Suprapubic skin (tissue), 4 donors: ENCODE data around the gene KIF3B. TPM values are rescaled to one million over a fixed set of nuclear protein-coding genes. Genes with fewer than 3 reads are reported as not detected.

Source experiments
- DNase-seq, 2 donors: peaks; one replicate each; pipeline ENCODE4 v3.0.0-alpha.2; 2019; ENCODE audit warnings: low spot score in 2 of 2
- H3K27ac ChIP-seq: fragments of 200-600 bp; sonication (generic); one replicate; pipeline ENCODE4 v1.5.1; 2019
- H3K27me3 ChIP-seq: fragments of 200-600 bp; sonication (generic); one replicate; pipeline ENCODE4 v1.5.1; 2019
- H3K36me3 ChIP-seq: fragments of 200-600 bp; sonication (generic); one replicate; pipeline ENCODE4 v1.5.1; 2019
- H3K4me1 ChIP-seq: fragments of 200-600 bp; sonication (generic); one replicate; pipeline ENCODE4 v1.5.1; 2019
- H3K4me3 ChIP-seq: fragments of 200-600 bp; sonication (generic); one replicate; pipeline ENCODE4 v1.5.1; 2019; ENCODE audit warnings: mild to moderate bottlenecking
- H3K9me3 ChIP-seq: fragments of 200-600 bp; sonication (generic); one replicate; pipeline ENCODE4 v1.5.1; 2019
- CTCF ChIP-seq, 2 donors: fragments of 200-600 bp in 1 of 2; fragments of 450-650 bp in 1 of 2; sonication (generic) in 1 of 2; IDR thresholded peaks; one replicate each; pipeline ENCODE4 v1.5.1; 2016 to 2019; ENCODE audit warnings: antibody characterized with exemption in 2 of 2, mild to moderate bottlenecking in 1 of 2, moderate library complexity in 1 of 2
- EP300 ChIP-seq: sonication (generic); formaldehyde crosslinking; IDR thresholded peaks from one replicate; pipeline ENCODE4 v1.6.1; 2017; ENCODE audit warnings: antibody characterized with exemption
- POLR2A ChIP-seq, 2 donors: fragments of 450-650 bp; IDR thresholded peaks; one replicate each; pipeline ENCODE4 v1.6.1; 2017; ENCODE audit warnings: antibody characterized with exemption in 2 of 2, mild to moderate bottlenecking in 2 of 2, moderate library complexity in 2 of 2
- POLR2AphosphoS5 ChIP-seq, 3 donors: sonication (generic); formaldehyde crosslinking; IDR thresholded peaks; one replicate each; pipeline ENCODE4 v1.6.1; 2017; ENCODE audit warnings: antibody characterized with exemption in 3 of 3
- WGBS: methylation state at CpG from one replicate; pipeline ENCODE4 v1.1.5; 2018; 5-methylcytosine and 5-hydroxymethylcytosine counted together
- total RNA-seq, 4 donors: library from RNA; depleted of rRNA; stranded (reverse); fragments of >200 nt; gene quantifications; one replicate each; pipeline ENCODE4 v1.1.0, GENCODE V29; 2016

The KIF3B gene
- total RNA-seq, 4 donors from 2014 or later = 12.7 to 17.3 (median 14.9) TPM

- Histone ChIP-seq H3K4me1 (no peaks in the 10 kb centered on the region), H3K9me3 (no peaks in the 10 kb centered on the region), H3K27ac (no peak overlapping the region), H3K4me3 (no peak overlapping the region), H3K27me3 (no peaks in the 10 kb centered on the region), H3K36me3 (peaks cover 57% of the 10 kb centered on the region)
- WGBS = 57% methylated on average over 6 of the region's 6 CpGs
- no peak for DNase-seq
- TF ChIP-seq POLR2A (IDR thresholded peaks at IDR 0.05) (no peak), POLR2AphosphoS5 (IDR thresholded peaks at IDR 0.05) (no peak), CTCF (IDR thresholded peaks at IDR 0.05) (no peak)
These were observed 42.0 kb upstream of the KIF3B start for GRCh38 chr20:32235331-32236047.

GRCh38 chr20:32236048-32236533 is 41.4 kb upstream of the KIF3B start:
- no peak for DNase-seq
- Histone ChIP-seq H3K27me3 (no peaks in the 10 kb centered on the region), H3K36me3 (peaks cover 51% of the 10 kb centered on the region), H3K4me1 (no peaks in the 10 kb centered on the region), H3K27ac (no peak overlapping the region), H3K9me3 (no peaks in the 10 kb centered on the region), H3K4me3 (no peak overlapping the region)
- WGBS = 80% methylated on average over 3 of the region's 3 CpGs
- TF ChIP-seq EP300 (no peak), POLR2AphosphoS5 (IDR thresholded peaks at IDR 0.05) (no peak), POLR2A (IDR thresholded peaks at IDR 0.05) (no peak), CTCF (IDR thresholded peaks at IDR 0.05) (no peak)

- no peaks in the 10 kb centered on the region for H3K27me3 ChIP-seq
- TF ChIP-seq POLR2A (IDR thresholded peaks at IDR 0.05) = no peak
- TF ChIP-seq EP300 = no peak
- no peak for TF ChIP-seq POLR2AphosphoS5 (IDR thresholded peaks at IDR 0.05)
- no peak for TF ChIP-seq CTCF (IDR thresholded peaks at IDR 0.05)
- no peak overlapping the region for H3K27ac ChIP-seq
- no peaks in the 10 kb centered on the region for H3K4me1 ChIP-seq
- no peaks in the 10 kb centered on the region for H3K9me3 ChIP-seq
- no peak for DNase-seq
- peaks cover 44% of the 10 kb centered on the region for H3K36me3 ChIP-seq
- WGBS = 97% methylated on average over 2 of the region's 2 CpGs
- H3K4me3 ChIP-seq = no peak overlapping the region
These were observed 40.6 kb upstream of the KIF3B start for GRCh38 chr20:32236819-32237218.

GRCh38 chr20:32237419-32237818 is 40.0 kb upstream of the KIF3B start:
- no peak for DNase-seq
- H3K36me3 ChIP-seq = peaks cover 38% of the 10 kb centered on the region
- no peak overlapping the region for H3K27ac ChIP-seq
- no peaks in the 10 kb centered on the region for H3K9me3 ChIP-seq
- 82% methylated on average over 6 of the region's 6 CpGs for WGBS
- TF ChIP-seq POLR2A (IDR thresholded peaks at IDR 0.05) (no peak), CTCF (IDR thresholded peaks at IDR 0.05) (no peak), POLR2AphosphoS5 (IDR thresholded peaks at IDR 0.05) (no peak), EP300 (no peak)
- H3K27me3 ChIP-seq = no peaks in the 10 kb centered on the region
- H3K4me3 ChIP-seq = no peak overlapping the region
- no peaks in the 10 kb centered on the region for H3K4me1 ChIP-seq

GRCh38 chr20:32238483-32239425 is 38.7 kb upstream of the KIF3B start:
- peaks cover 24% of the 10 kb centered on the region for H3K36me3 ChIP-seq
- DNase-seq = no peak
- H3K27ac ChIP-seq = no peak overlapping the region
- WGBS = 74% methylated on average over 4 of the region's 9 CpGs
- H3K4me1 ChIP-seq = no peaks in the 10 kb centered on the region
- no peak for TF ChIP-seq EP300
- no peaks in the 10 kb centered on the region for H3K9me3 ChIP-seq
- H3K27me3 ChIP-seq = no peaks in the 10 kb centered on the region
- no peak overlapping the region for H3K4me3 ChIP-seq
